ENCODE measurements around the gene ANKRD10. TPM values are rescaled to one million over a fixed set of nuclear protein-coding genes. Genes with fewer than 3 reads are reported as not detected.
A peak's percentile ranks its signal among the peaks of the same experiment; 100 is the strongest.

The ANKRD10 gene
- 100 to 1,000 TPM; 117 to 184 (median 138) TPM for total RNA-seq

DNA sequence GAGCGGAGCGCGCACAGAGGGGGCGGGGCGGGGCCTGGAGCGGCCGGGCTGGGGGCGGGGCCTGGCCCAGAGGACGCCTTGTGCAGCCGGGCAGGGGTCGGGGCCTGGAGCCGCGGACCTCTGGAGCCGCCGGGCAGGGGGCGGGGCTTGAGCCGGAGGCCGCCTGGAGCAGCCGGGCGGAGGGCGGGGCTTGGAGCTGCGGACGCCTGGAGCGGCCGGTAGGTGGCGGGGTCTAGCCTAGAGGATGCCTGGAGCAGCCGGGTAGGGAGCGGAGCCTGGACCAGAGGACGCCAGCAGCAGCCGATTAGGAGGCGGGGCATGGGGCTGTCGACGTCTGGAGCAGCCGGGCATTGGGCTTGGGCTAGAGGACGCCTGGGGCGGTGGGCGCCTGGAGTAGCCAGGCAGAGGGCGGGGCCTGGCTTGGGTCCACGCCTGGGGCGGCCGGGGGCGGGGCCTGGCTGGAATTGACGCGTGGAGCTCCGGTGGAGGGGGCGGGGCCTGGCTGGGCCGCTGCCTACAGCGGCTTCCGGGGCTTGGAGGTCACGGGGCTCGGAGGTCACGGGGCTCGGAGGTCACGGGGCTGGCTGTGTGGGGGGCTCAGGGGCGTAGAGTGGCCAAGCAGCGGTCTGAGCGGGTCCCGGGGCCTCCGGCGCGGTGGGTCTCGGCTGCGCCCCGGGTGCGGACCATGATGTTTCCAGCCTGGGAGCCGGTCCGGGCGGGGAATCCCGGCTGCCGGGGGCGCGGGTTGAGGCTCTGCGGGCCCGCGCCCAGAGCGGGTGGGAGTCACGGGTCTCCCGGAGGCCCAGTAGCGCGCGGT, at the start of gene ANKRD10:
Gene ANKRD10, minus strand, starts transcription at position 13 of the 817 bp plus-strand sequence. CDS start 135 bp downstream, outside the sequence.
- peak within 1 kb of the TSS; percentile 94 to 99 (median 96) for H3K27ac ChIP-seq
- TF ChIP-seq, protein P1, sequence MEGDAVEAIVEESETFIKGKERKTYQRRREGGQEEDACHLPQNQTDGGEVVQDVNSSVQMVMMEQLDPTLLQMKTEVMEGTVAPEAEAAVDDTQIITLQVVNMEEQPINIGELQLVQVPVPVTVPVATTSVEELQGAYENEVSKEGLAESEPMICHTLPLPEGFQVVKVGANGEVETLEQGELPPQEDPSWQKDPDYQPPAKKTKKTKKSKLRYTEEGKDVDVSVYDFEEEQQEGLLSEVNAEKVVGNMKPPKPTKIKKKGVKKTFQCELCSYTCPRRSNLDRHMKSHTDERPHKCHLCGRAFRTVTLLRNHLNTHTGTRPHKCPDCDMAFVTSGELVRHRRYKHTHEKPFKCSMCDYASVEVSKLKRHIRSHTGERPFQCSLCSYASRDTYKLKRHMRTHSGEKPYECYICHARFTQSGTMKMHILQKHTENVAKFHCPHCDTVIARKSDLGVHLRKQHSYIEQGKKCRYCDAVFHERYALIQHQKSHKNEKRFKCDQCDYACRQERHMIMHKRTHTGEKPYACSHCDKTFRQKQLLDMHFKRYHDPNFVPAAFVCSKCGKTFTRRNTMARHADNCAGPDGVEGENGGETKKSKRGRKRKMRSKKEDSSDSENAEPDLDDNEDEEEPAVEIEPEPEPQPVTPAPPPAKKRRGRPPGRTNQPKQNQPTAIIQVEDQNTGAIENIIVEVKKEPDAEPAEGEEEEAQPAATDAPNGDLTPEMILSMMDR (IDR thresholded peaks at IDR 0.05), result peak; percentile 69 to 97 (median 93)
- TF ChIP-seq POLR2A (IDR thresholded peaks at IDR 0.05), result peak in 1 of 2 donors; percentile 36
- no peaks in the 10 kb centered on the region for H3K36me3 ChIP-seq
- peak within 1 kb of the TSS; percentile 67 to 92 (median 75) for H3K4me3 ChIP-seq
- peak; percentile 98 to 100 (median 99) for DNase-seq
- H3K9me3 ChIP-seq, result no peaks in the 10 kb centered on the region
- peaks cover 0 to 26% (median 6%) of the 10 kb centered on the region in 4 donors for H3K4me1 ChIP-seq
- H3K27me3 ChIP-seq, result no peaks in the 10 kb centered on the region

DNA sequence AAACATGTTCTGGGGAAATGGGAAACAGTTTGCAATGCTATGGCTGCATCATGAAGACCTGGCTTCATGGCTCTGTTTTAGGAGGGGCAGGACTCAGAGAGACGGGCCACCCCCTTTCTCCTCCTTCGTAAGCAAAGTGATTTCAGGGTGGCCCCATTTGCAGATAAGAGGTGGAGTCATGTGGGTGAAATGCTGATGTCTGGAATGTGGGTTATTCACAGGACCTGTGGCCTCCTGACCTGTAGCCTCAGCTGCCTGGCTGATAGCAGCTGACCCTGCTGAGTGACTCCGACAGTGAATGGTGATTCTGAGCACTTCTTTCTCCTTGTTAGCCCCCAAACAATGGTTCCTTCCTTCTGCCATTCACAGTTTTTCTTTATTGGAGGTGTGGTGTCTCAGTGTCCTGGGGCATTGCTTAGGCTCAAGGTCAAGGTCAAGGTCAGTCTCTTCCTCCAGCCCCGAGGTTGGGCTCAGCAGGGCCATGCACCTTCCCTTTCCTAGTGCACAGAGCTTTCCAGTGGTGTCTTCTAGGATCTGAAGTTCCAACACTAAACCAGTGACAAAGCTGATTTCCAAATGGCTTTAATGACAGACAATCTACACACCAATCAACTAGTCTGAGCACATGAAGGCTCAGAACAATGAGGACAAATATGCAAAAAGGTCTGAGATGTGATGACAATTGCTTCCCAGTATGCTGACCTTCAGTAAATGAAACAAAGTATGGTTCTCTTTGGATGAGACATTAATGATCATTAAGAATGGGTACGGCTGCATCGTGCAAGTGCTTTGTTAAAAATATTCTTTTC, 49.6 kb upstream of the ANKRD10 start:
- Histone ChIP-seq H3K36me3 (no peaks in the 10 kb centered on the region), H3K9me3 (peaks cover 0 to 15% (median 5%) of the 10 kb centered on the region in 4 donors), H3K4me3 (no peak overlapping the region), H3K27me3 (no peaks in the 10 kb centered on the region), H3K4me1 (no peaks in the 10 kb centered on the region), H3K27ac (peak overlapping the region in 2 of 4 donors; percentile 29 to 70)
- TF ChIP-seq, protein P1 (IDR thresholded peaks at IDR 0.05), result no peak
- no peak for TF ChIP-seq POLR2A (IDR thresholded peaks at IDR 0.05)
- DNase-seq, result no peak

DNA sequence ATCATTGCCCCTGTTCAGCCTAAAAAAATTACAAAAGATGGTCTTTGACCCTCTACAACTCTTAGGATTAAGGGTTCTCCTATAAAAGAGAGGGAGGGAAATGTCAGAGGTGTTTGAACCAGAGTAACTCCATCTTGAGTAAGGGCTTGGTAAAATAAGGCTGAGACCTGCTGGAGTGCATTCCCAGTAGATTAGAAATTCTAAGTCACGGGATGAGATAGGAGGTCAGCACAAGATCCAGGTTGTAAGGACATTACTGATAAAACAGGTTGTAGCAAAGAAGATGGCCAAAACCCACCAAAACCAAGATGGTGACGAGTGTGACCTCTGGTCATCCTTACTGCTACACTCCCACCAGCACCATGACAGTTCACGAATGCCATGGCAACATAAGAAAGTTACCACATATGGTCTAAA, 48.7 kb upstream of the ANKRD10 start:
- no peak overlapping the region for H3K4me3 ChIP-seq
- H3K4me1 ChIP-seq, result no peaks in the 10 kb centered on the region
- H3K9me3 ChIP-seq, result peaks cover 0 to 15% (median 5%) of the 10 kb centered on the region in 4 donors
- H3K36me3 ChIP-seq, result no peaks in the 10 kb centered on the region
- H3K27ac ChIP-seq, result no peak overlapping the region
- DNase-seq, result no peak
- no peaks in the 10 kb centered on the region for H3K27me3 ChIP-seq
- no peak for TF ChIP-seq POLR2A (IDR thresholded peaks at IDR 0.05)
- TF ChIP-seq, protein P1 (IDR thresholded peaks at IDR 0.05), result no peak

DNA sequence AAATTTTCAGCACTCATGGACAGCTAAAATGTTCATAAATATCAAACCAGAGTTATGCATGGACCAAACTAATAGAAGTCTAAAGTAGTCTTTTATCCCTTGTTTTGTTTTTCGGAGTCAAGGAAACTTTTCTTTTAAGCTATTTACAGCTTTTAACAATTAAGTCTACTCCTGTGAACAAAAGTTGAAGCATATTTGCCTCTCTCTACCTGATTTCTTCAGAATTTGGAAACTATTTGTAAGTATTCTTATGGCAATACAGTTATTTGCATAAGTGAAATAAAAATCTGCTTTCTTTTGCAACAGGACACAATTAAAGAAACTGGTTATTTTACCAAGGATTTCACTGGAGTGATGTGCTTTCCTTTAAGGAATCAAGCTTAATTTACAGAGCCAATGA, 47.1 kb upstream of the ANKRD10 start:
- no peak overlapping the region for H3K4me3 ChIP-seq
- no peaks in the 10 kb centered on the region for H3K36me3 ChIP-seq
- no peak for DNase-seq
- H3K27ac ChIP-seq, result no peak overlapping the region
- TF ChIP-seq, protein P1 (IDR thresholded peaks at IDR 0.05), result no peak
- H3K4me1 ChIP-seq, result no peaks in the 10 kb centered on the region
- H3K9me3 ChIP-seq, result peaks cover 0 to 15% (median 5%) of the 10 kb centered on the region in 4 donors
- no peaks in the 10 kb centered on the region for H3K27me3 ChIP-seq

DNA sequence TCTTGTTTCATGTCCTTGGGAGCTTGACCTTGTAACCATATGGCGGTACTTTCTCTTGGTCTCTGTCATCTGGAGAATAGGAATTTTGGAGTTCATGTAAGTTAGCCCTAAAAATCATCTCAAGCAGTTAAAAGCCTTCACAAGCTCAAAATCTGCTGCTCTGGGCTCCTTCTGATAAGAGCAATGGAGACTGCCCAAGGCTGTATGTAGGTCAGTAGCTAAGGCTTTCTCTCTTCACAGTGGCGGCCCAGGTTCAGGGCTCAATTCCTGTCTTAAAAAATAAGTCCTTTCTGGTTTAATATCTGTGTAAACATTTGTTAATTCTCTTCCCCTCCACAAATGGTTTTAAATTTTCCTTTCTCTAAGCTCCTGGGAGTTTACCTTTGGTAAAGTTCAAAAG, 45.3 kb upstream of the ANKRD10 start:
- TF ChIP-seq, protein P1 (IDR thresholded peaks at IDR 0.05), result no peak
- no peak for TF ChIP-seq POLR2A (IDR thresholded peaks at IDR 0.05)
- Histone ChIP-seq H3K36me3 (no peaks in the 10 kb centered on the region), H3K4me3 (no peak overlapping the region), H3K4me1 (no peaks in the 10 kb centered on the region), H3K27ac (no peak overlapping the region), H3K9me3 (peaks cover 0 to 3% (median 1%) of the 10 kb centered on the region in 4 donors), H3K27me3 (no peaks in the 10 kb centered on the region)
- DNase-seq, result no peak

Data from Peyer's patch (tissue), 4 donors.